Loucy (cell line): ENCODE data around the gene MICU1.

Source experiments
- CTCF ChIP-seq: fragments of 200-600 bp; sonication (generic); conservative IDR thresholded peaks from 2 replicates; pipeline ENCODE4 v1.5.1; 2014; ENCODE audit warnings: mild to moderate bottlenecking, antibody characterized with exemption, low read length
- EZH2phosphoT487 ChIP-seq: fragments of 200-600 bp; IDR thresholded peaks from 2 replicates; pipeline ENCODE4 v1.6.1; 2018; ENCODE audit warnings: antibody characterized with exemption, mild to moderate bottlenecking, moderate library complexity, borderline replicate concordance

- TF ChIP-seq CTCF: no peak
- TF ChIP-seq EZH2phosphoT487: no peak
These were observed 291.6 kb downstream of the MICU1 start for GRCh38 chr10:72334196-72334824.
